Stimulated activated naive CD8-positive, alpha-beta T cell treated with anti-CD3 and anti-CD28 coated beads, Interleukin-15, Interleukin-2, amounts not matched to agents 100 ng/mL and 50 ng/mL, for 24 hours (primary cell): ENCODE data around the gene DNPEP.

Experiments used
- H3K27ac Mint-ChIP-seq: one replicate; pipeline ENCODE4 v1.8.0; 2021; ENCODE audit warnings: mild to moderate bottlenecking, mixed read lengths
- H3K27me3 Mint-ChIP-seq: one replicate; pipeline ENCODE4 v1.8.0; 2021; ENCODE audit warnings: mixed read lengths
- H3K36me3 Mint-ChIP-seq: one replicate; pipeline ENCODE4 v1.8.0; 2021; ENCODE audit warnings: low read depth, mixed read lengths
- H3K4me1 Mint-ChIP-seq: one replicate; pipeline ENCODE4 v1.8.0; 2021; ENCODE audit warnings: low read depth, mixed read lengths
- H3K4me3 Mint-ChIP-seq: one replicate; pipeline ENCODE4 v1.8.0; 2021; ENCODE audit warnings: mild to moderate bottlenecking, mixed read lengths
- H3K9me3 Mint-ChIP-seq: one replicate; pipeline ENCODE4 v1.8.0; 2021; ENCODE audit warnings: mixed read lengths

The DNPEP gene

DNA sequence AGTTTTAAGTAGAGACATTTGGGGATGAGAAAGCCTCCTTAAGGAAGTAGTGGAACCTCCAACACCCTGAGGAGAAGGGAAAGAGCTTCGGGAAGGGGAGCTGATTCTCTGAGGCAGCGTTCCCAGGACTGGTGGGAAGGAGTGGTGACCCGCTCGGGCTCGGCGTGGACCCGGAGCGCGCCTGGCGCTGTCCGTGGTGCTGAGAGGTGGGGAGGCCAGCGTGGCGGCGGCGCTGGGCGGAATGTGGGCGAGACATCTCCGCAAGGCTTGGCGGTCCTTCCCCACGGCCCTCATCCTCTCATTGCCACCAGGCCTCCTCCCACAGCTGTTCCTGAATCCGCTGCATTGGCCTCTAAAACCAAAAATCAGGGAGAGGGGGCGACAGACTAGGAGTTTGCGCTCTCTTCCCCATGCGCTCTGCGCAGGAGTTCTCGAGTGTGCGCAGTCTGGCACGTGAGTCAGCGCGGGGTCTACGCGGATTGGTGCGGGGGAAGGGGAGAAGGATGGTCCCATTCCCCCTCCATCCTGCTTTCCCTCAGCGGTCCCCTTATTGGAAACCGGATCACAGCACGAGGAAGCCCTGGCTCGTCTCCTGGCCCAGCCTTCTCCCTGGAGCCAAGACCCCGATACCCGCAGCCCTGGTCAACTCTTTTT is 56.0 kb downstream of the DNPEP start:
- H3K27ac Mint-ChIP-seq, result no peak overlapping the region

GRCh38 chr2:219327719-219328118 is 60.0 kb downstream of the DNPEP start:
- H3K36me3 Mint-ChIP-seq, result peaks cover 4% of the 10 kb centered on the region
- no peaks in the 10 kb centered on the region for H3K4me1 Mint-ChIP-seq
- H3K27ac Mint-ChIP-seq, result no peak overlapping the region
- no peak overlapping the region for H3K4me3 Mint-ChIP-seq
- no peaks in the 10 kb centered on the region for H3K9me3 Mint-ChIP-seq
- H3K27me3 Mint-ChIP-seq, result peaks cover 40% of the 10 kb centered on the region

More for the DNA sequence above, 56.0 kb downstream of the DNPEP start:
- Mint-ChIP-seq H3K36me3 (peaks cover 4% of the 10 kb centered on the region), H3K9me3 (no peaks in the 10 kb centered on the region), H3K4me3 (no peak overlapping the region), H3K4me1 (no peaks in the 10 kb centered on the region), H3K27me3 (peaks cover 68% of the 10 kb centered on the region)

DNA sequence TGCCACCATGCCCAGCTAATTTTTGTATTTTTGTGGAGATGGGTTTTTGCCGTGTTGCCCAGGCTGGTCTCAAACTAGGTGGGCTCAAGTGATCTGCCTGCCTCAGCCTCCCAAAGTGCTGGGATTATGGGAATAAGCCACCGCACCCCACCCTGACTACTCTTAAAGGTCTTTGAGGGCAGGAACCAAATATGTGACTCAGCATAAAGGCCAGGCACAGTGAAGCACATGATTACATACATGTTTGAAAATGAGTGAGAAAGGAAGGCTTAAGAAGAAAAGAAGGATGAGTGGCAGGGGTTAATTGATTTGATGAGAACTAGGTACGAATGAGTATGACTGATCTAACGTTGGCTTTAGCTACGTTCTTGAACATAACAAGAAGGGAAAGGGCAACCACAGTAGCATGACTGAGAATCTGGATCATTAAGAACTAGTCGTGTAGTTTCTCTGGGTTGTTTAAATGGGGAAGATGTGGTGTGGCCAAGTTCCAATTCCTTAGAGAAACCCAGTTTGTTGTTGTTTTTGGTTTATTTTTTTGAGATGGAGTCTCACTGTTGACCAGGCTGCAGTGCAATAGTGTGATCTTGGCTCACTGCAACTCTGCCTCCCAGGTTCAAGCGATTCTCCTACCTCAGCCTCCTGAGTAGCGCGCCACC is 61.9 kb downstream of the DNPEP start:
- Mint-ChIP-seq H3K4me1 (peaks cover 3% of the 10 kb centered on the region), H3K36me3 (no peaks in the 10 kb centered on the region), H3K9me3 (no peaks in the 10 kb centered on the region), H3K4me3 (no peak overlapping the region), H3K27me3 (peaks cover 25% of the 10 kb centered on the region), H3K27ac (no peak overlapping the region)

- no peaks in the 10 kb centered on the region for H3K9me3 Mint-ChIP-seq
- no peaks in the 10 kb centered on the region for H3K36me3 Mint-ChIP-seq
- H3K27me3 Mint-ChIP-seq, result peaks cover 21% of the 10 kb centered on the region
- no peak overlapping the region for H3K4me3 Mint-ChIP-seq
- no peak overlapping the region for H3K27ac Mint-ChIP-seq
- peaks cover 4% of the 10 kb centered on the region for H3K4me1 Mint-ChIP-seq
These were observed 62.6 kb downstream of the DNPEP start for GRCh38 chr2:219325136-219325535.

DNA sequence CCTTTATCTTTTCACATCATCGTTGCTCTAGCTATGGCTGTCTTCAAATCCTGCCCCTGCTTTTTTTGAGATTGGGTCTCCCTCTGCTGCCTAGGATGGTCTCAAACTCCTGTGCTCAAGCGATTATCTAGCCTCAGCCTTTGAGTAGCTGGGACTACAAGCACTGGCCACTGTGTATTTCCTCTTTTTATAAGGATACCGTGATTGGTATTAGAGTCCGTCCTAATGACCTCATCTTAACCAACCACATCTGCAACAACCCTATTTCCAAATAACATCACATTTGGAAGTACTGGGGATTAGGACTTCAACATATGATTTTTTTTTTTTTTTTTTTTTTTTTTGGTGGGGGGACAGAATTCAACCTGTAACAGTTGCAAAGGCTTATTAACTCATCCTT is 64.3 kb downstream of the DNPEP start:
- no peaks in the 10 kb centered on the region for H3K9me3 Mint-ChIP-seq
- peaks cover 11% of the 10 kb centered on the region for H3K27me3 Mint-ChIP-seq
- no peak overlapping the region for H3K27ac Mint-ChIP-seq
- H3K4me3 Mint-ChIP-seq, result no peak overlapping the region
- peaks cover 4% of the 10 kb centered on the region for H3K4me1 Mint-ChIP-seq
- no peaks in the 10 kb centered on the region for H3K36me3 Mint-ChIP-seq
